Muscle of leg (tissue), 16 donors: ENCODE results near the gene SHC1. TPM values are rescaled to one million over a fixed set of nuclear protein-coding genes. Genes with fewer than 3 reads are reported as not detected.
A peak's percentile ranks its signal among the peaks of the same experiment; 100 is the strongest.

Source experiments
- DNase-seq: peaks from one replicate; pipeline ENCODE4 v3.0.0; 2013
- H3K27ac ChIP-seq: one replicate; pipeline ENCODE4 v1.5.1; 2013; ENCODE audit warnings: mild to moderate bottlenecking, low read length, control low read depth
- H3K27me3 ChIP-seq: one replicate; pipeline ENCODE4 v1.6.1; 2013; ENCODE audit warnings: low read length; ENCODE audit not compliant: control insufficient read depth, insufficient read depth
- H3K36me3 ChIP-seq: one replicate; pipeline ENCODE4 v1.6.1; 2013; ENCODE audit warnings: low read length; ENCODE audit not compliant: control insufficient read depth, insufficient read depth
- H3K4me1 ChIP-seq: one replicate; pipeline ENCODE4 v1.6.1; 2013; ENCODE audit warnings: low read length; ENCODE audit not compliant: control insufficient read depth, insufficient read depth
- H3K4me3 ChIP-seq: one replicate; pipeline ENCODE4 v1.5.1; 2013; ENCODE audit warnings: low read length, control low read depth
- H3K9me3 ChIP-seq: replicated peaks from 2 replicates; pipeline ENCODE4 v1.6.1; 2013; ENCODE audit warnings: low read depth, low read length; ENCODE audit not compliant: control insufficient read depth
- WGBS: methylation state at CpG from one replicate; pipeline ENCODE4 v1.1.5; 2013; ENCODE audit warnings: missing lambda C conversion rate; ENCODE audit not compliant: insufficient coverage; 5-methylcytosine and 5-hydroxymethylcytosine counted together
- long read RNA-seq, 11 donors: transcript quantifications; one replicate each; lab custom pipeline, GENCODE V29; 2026
- polyA plus RNA-seq, 8 donors: library from polyadenylated mRNA; unstranded; fragments of 120-200 nt; gene quantifications; one replicate each; pipeline versions ENCODE4 v1.2.1 to v1.2.3, GENCODE V29; 2013; ENCODE audit warnings: inconsistent platforms in 1 of 8, low replicate concordance in 1 of 8; ENCODE audit not compliant: insufficient read length in 8 of 8, insufficient read depth in 1 of 8
- total RNA-seq: library from RNA; stranded (reverse); fragments of 120-200 nt; gene quantifications from one replicate; pipeline ENCODE4 v1.2.4, GENCODE V29; 2013

SHC1 gene
- total RNA-seq (69.9 TPM), polyA plus RNA-seq (100 to 1,000 TPM in 2 of 8 donors, 10 to 100 TPM in 6; 59.3 to 118 (median 91.3) TPM)
- long read RNA-seq, donor 1, partial matches to known transcripts: 0 of 5 reads
- long read RNA-seq, donor 1, other reads (novel, unspliced or antisense): 0 of 5 reads
- long read RNA-seq, donor 2: 0 reads
- long read RNA-seq, donor 3, partial matches to known transcripts: 11 of 22 reads
- long read RNA-seq, donor 3, other reads (novel, unspliced or antisense): 0 of 22 reads
- long read RNA-seq, donor 4, partial matches to known transcripts: 0 of 7 reads
- long read RNA-seq, donor 4, other reads (novel, unspliced or antisense): 0 of 7 reads
- long read RNA-seq, donor 5, transcript SHC1-210 (12 exons, 3,481 nt): major isoform, 23 of 59 reads
- long read RNA-seq, donor 5, transcript SHC1-204 (13 exons, 3,059 nt): minor isoform, 5 of 59 reads
- long read RNA-seq, donor 5, partial matches to known transcripts: 25 of 59 reads
- long read RNA-seq, donor 5, other reads (novel, unspliced or antisense): 0 of 59 reads
- long read RNA-seq, donor 6, transcript SHC1-205 (13 exons, 3,062 nt): minor isoform, 5 of 17 reads
- long read RNA-seq, donor 6, transcript SHC1-210 (12 exons, 3,481 nt): major isoform, 8 of 17 reads
- long read RNA-seq, donor 6, partial matches to known transcripts: 0 of 17 reads
- long read RNA-seq, donor 6, other reads (novel, unspliced or antisense): 0 of 17 reads
- long read RNA-seq, donor 7, transcript SHC1-210 (12 exons, 3,481 nt): major isoform, 7 of 23 reads
- long read RNA-seq, donor 7, transcript SHC1-202 (12 exons, 3,472 nt): minor isoform, 5 of 23 reads
- long read RNA-seq, donor 7, partial matches to known transcripts: 6 of 23 reads
- long read RNA-seq, donor 7, other reads (novel, unspliced or antisense): 0 of 23 reads
- long read RNA-seq, donor 8, transcript SHC1-210 (12 exons, 3,481 nt): major isoform, 7 of 127 reads
- long read RNA-seq, donor 8, partial matches to known transcripts: 5 of 127 reads
- long read RNA-seq, donor 8, other reads (novel, unspliced or antisense): 115 of 127 reads
- long read RNA-seq, donor 9, transcript SHC1-210 (12 exons, 3,481 nt): major isoform, 6 of 10 reads
- long read RNA-seq, donor 9, partial matches to known transcripts: 0 of 10 reads
- long read RNA-seq, donor 9, other reads (novel, unspliced or antisense): 0 of 10 reads
- long read RNA-seq, donor 10, transcript SHC1-210 (12 exons, 3,481 nt): major isoform, 5 of 11 reads
- long read RNA-seq, donor 10, partial matches to known transcripts: 0 of 11 reads
- long read RNA-seq, donor 10, other reads (novel, unspliced or antisense): 0 of 11 reads
- long read RNA-seq, donor 11, transcript SHC1-202 (12 exons, 3,472 nt): major isoform, 5 of 16 reads
- long read RNA-seq, donor 11, partial matches to known transcripts: 5 of 16 reads
- long read RNA-seq, donor 11, other reads (novel, unspliced or antisense): 0 of 16 reads

GRCh38 chr1:154970631-154971340 is at the start of gene SHC1:
Gene SHC1, minus strand, starts transcription at chr1:154970747. Its CDS starts 221 bp downstream, at chr1:154970526.
- peak within 1 kb of the TSS; percentile 57 for H3K4me3 ChIP-seq
- 17% methylated on average over 3 of the region's 15 CpGs for WGBS
- peaks cover 52% of the 10 kb centered on the region for H3K4me1 ChIP-seq
- DNase-seq: peak; percentile 99
- peaks cover 32% of the 10 kb centered on the region for H3K36me3 ChIP-seq
- H3K27ac ChIP-seq: peak within 1 kb of the TSS; percentile 100
- no peaks in the 10 kb centered on the region for H3K9me3 ChIP-seq
- H3K27me3 ChIP-seq: no peaks in the 10 kb centered on the region

- DNase-seq: no peak
- Histone ChIP-seq H3K9me3 (no peaks in the 10 kb centered on the region), H3K27ac (no peak overlapping the region), H3K36me3 (peaks cover 4% of the 10 kb centered on the region), H3K27me3 (no peaks in the 10 kb centered on the region), H3K4me1 (peaks cover 11% of the 10 kb centered on the region), H3K4me3 (no peak overlapping the region)
- WGBS: 57% methylated on average over 11 of the region's 11 CpGs
Observed at GRCh38 chr1:155019377-155020245, 49.1 kb upstream of the SHC1 start.

GRCh38 chr1:155018617-155019348 is 48.2 kb upstream of the SHC1 start:
- Histone ChIP-seq H3K4me3 (no peak overlapping the region), H3K9me3 (no peaks in the 10 kb centered on the region), H3K27ac (no peak overlapping the region), H3K27me3 (no peaks in the 10 kb centered on the region), H3K36me3 (peaks cover 8% of the 10 kb centered on the region), H3K4me1 (peaks cover 11% of the 10 kb centered on the region)
- no peak for DNase-seq
- 47% methylated on average over 3 of the region's 8 CpGs for WGBS

GRCh38 chr1:155017946-155018316 is 47.4 kb upstream of the SHC1 start:
- Histone ChIP-seq H3K36me3 (peaks cover 8% of the 10 kb centered on the region), H3K4me1 (peaks cover 15% of the 10 kb centered on the region), H3K27me3 (no peaks in the 10 kb centered on the region), H3K27ac (no peak overlapping the region), H3K9me3 (no peaks in the 10 kb centered on the region), H3K4me3 (peak overlapping the region; percentile 47)
- no peak for DNase-seq
- no CpG with 5 or more reads among the region's 6 CpGs for WGBS

GRCh38 chr1:155017041-155017945 is 46.7 kb upstream of the SHC1 start:
- peak; percentile 94 for DNase-seq
- Histone ChIP-seq H3K36me3 (peaks cover 8% of the 10 kb centered on the region), H3K27ac (peak overlapping the region; percentile 74), H3K9me3 (no peaks in the 10 kb centered on the region), H3K4me3 (peak overlapping the region; percentile 47), H3K27me3 (no peaks in the 10 kb centered on the region), H3K4me1 (peaks cover 16% of the 10 kb centered on the region)
- WGBS: 3% methylated on average over 11 of the region's 49 CpGs

GRCh38 chr1:155016231-155016831 is 45.8 kb upstream of the SHC1 start:
- H3K36me3 ChIP-seq: peaks cover 8% of the 10 kb centered on the region

GRCh38 chr1:155015527-155016230 is 45.1 kb upstream of the SHC1 start:
- Histone ChIP-seq H3K27ac (no peak overlapping the region), H3K9me3 (no peaks in the 10 kb centered on the region), H3K4me1 (peaks cover 26% of the 10 kb centered on the region), H3K4me3 (no peak overlapping the region), H3K36me3 (peaks cover 8% of the 10 kb centered on the region), H3K27me3 (no peaks in the 10 kb centered on the region)
- WGBS: 89% methylated on average over 12 of the region's 16 CpGs
- DNase-seq: no peak

More at GRCh38 chr1:155016231-155016831, 45.8 kb upstream of the SHC1 start:
- Histone ChIP-seq H3K4me3 (no peak overlapping the region), H3K27me3 (no peaks in the 10 kb centered on the region), H3K9me3 (no peaks in the 10 kb centered on the region), H3K4me1 (peaks cover 20% of the 10 kb centered on the region), H3K27ac (no peak overlapping the region)
- WGBS: 85% methylated on average over 21 of the region's 26 CpGs
- no peak for DNase-seq
